Gastrocnemius medialis (tissue), 4 donors: Measurements from ENCODE around the gene AKIRIN2.

ENCODE experiments used
- CTCF ChIP-seq, 5 experiments: fragments of 450-650 bp in 3 of 5; fragments of 200-600 bp in 2 of 5; sonication (generic) in 2 of 5; IDR thresholded peaks in 4 of 5; conservative IDR thresholded peaks in 1 of 5; 1 replicate in 4 of 5; 2 replicates in 1 of 5; pipeline ENCODE4 v1.5.1; 2016 to 2019; ENCODE audit warnings: antibody characterized with exemption in 5 of 5, mild to moderate bottlenecking in 3 of 5, moderate library complexity in 3 of 5
- POLR2A ChIP-seq, 2 donors: fragments of 450-650 bp; IDR thresholded peaks; one replicate each; pipeline ENCODE4 v1.6.1; 2017; ENCODE audit warnings: antibody characterized with exemption in 2 of 2, mild to moderate bottlenecking in 2 of 2, moderate library complexity in 2 of 2

- TF ChIP-seq CTCF (IDR thresholded peaks at IDR 0.05 in 4 of 5, conservative IDR thresholded peaks at IDR 0.05 in 1 of 5) = no peak
- TF ChIP-seq POLR2A (IDR thresholded peaks at IDR 0.05) = no peak
Observed at GRCh38 chr6:87706187-87706966, 4.3 kb upstream of the AKIRIN2 start.
